HUES48 (cell line): ENCODE measurements around the gene ASS1.

Experiments used
- H3K27ac ChIP-seq: one replicate; pipeline ENCODE4 v1.7.0; 2013; ENCODE audit warnings: low read depth, low read length, inconsistent platforms
- H3K27me3 ChIP-seq: 2 replicates; pipeline ENCODE4 v1.6.1; 2013; ENCODE audit warnings: mild to moderate bottlenecking, low read length; ENCODE audit not compliant: control insufficient read depth, insufficient read depth
- H3K36me3 ChIP-seq: 2 replicates; pipeline ENCODE4 v1.6.1; 2013; ENCODE audit warnings: low read length; ENCODE audit not compliant: control insufficient read depth, insufficient read depth
- H3K4me1 ChIP-seq: 2 replicates; pipeline ENCODE4 v1.6.1; 2013; ENCODE audit warnings: mild to moderate bottlenecking, low read length; ENCODE audit not compliant: control insufficient read depth, insufficient read depth
- H3K4me3 ChIP-seq: 2 replicates; pipeline ENCODE4 v1.5.1; 2013; ENCODE audit warnings: mild to moderate bottlenecking, low read depth, low read length
- H3K9ac ChIP-seq: 2 replicates; pipeline ENCODE4 v1.6.1; 2013; ENCODE audit warnings: mild to moderate bottlenecking, low read depth, low read length, moderate library complexity
- H3K9me3 ChIP-seq: 2 replicates; pipeline ENCODE4 v1.6.1; 2013; ENCODE audit warnings: low read length; ENCODE audit not compliant: control insufficient read depth, insufficient read depth

The ASS1 gene

GRCh38 chr9:130419521-130420035, 25.2 kb upstream of the ASS1 start:
- H3K27ac ChIP-seq = no peak overlapping the region
- H3K9ac ChIP-seq = no peak overlapping the region
- no peaks in the 10 kb centered on the region for H3K36me3 ChIP-seq
- 0 out of 2 replicates have a peak, but pooled peaks cover 4% of the 10 kb centered on the region for H3K9me3 ChIP-seq
- peaks cover 8% of the 10 kb centered on the region for H3K4me1 ChIP-seq
- no peaks in the 10 kb centered on the region for H3K27me3 ChIP-seq
- H3K4me3 ChIP-seq = no peak overlapping the region

GRCh38 chr9:130421154-130421801, 23.5 kb upstream of the ASS1 start:
- H3K27ac ChIP-seq = peak overlapping the region; percentile 74

GRCh38 chr9:130421802-130422276, 22.9 kb upstream of the ASS1 start:
- no peaks in the 10 kb centered on the region for H3K36me3 ChIP-seq
- H3K27me3 ChIP-seq = no peaks in the 10 kb centered on the region
- H3K9me3 ChIP-seq = 0 out of 2 replicates have a peak, but pooled peaks cover 4% of the 10 kb centered on the region
- no peak overlapping the region for H3K4me3 ChIP-seq
- peak overlapping the region; percentile 74 for H3K27ac ChIP-seq
- H3K9ac ChIP-seq = no peak overlapping the region
- peaks cover 8% of the 10 kb centered on the region for H3K4me1 ChIP-seq

More at GRCh38 chr9:130421154-130421801, 23.5 kb upstream of the ASS1 start:
- no peak overlapping the region for H3K4me3 ChIP-seq
- no peaks in the 10 kb centered on the region for H3K27me3 ChIP-seq
- H3K4me1 ChIP-seq = peaks cover 8% of the 10 kb centered on the region
- H3K9ac ChIP-seq = no peak overlapping the region
- 0 out of 2 replicates have a peak, but pooled peaks cover 4% of the 10 kb centered on the region for H3K9me3 ChIP-seq
- H3K36me3 ChIP-seq = no peaks in the 10 kb centered on the region

GRCh38 chr9:130422546-130422945, 22.2 kb upstream of the ASS1 start:
- Histone ChIP-seq H3K9ac (no peak overlapping the region), H3K9me3 (0 out of 2 replicates have a peak, but pooled peaks cover 4% of the 10 kb centered on the region), H3K36me3 (no peaks in the 10 kb centered on the region), H3K4me3 (no peak overlapping the region), H3K27me3 (no peaks in the 10 kb centered on the region), H3K4me1 (peaks cover 8% of the 10 kb centered on the region), H3K27ac (no peak overlapping the region)

- Histone ChIP-seq H3K4me1 (peaks cover 8% of the 10 kb centered on the region), H3K9ac (no peak overlapping the region), H3K27me3 (no peaks in the 10 kb centered on the region), H3K9me3 (0 out of 2 replicates have a peak, but pooled peaks cover 4% of the 10 kb centered on the region), H3K27ac (no peak overlapping the region), H3K4me3 (no peak overlapping the region), H3K36me3 (no peaks in the 10 kb centered on the region)
These were observed 21.5 kb upstream of the ASS1 start for GRCh38 chr9:130423272-130423671.

- no peaks in the 10 kb centered on the region for H3K9me3 ChIP-seq
- H3K36me3 ChIP-seq = no peaks in the 10 kb centered on the region
- H3K4me3 ChIP-seq = no peak overlapping the region
- peaks cover 8% of the 10 kb centered on the region for H3K4me1 ChIP-seq
- H3K27me3 ChIP-seq = no peaks in the 10 kb centered on the region
- H3K9ac ChIP-seq = no peak overlapping the region
- H3K27ac ChIP-seq = no peak overlapping the region
These were observed 19.9 kb upstream of the ASS1 start for GRCh38 chr9:130424595-130425454.

- H3K36me3 ChIP-seq = no peaks in the 10 kb centered on the region
- no peaks in the 10 kb centered on the region for H3K27me3 ChIP-seq
- no peak overlapping the region for H3K9ac ChIP-seq
- peaks cover 8% of the 10 kb centered on the region for H3K4me1 ChIP-seq
- no peaks in the 10 kb centered on the region for H3K9me3 ChIP-seq
- H3K27ac ChIP-seq = no peak overlapping the region
- H3K4me3 ChIP-seq = no peak overlapping the region
These were observed 18.9 kb upstream of the ASS1 start for GRCh38 chr9:130425741-130426466.

GRCh38 chr9:130426467-130426773, 18.3 kb upstream of the ASS1 start:
- Histone ChIP-seq H3K4me3 (no peak overlapping the region), H3K36me3 (no peaks in the 10 kb centered on the region), H3K9me3 (no peaks in the 10 kb centered on the region), H3K4me1 (peaks cover 3% of the 10 kb centered on the region; the same call in 1 of the 2 replicates), H3K27me3 (no peaks in the 10 kb centered on the region), H3K9ac (no peak overlapping the region), H3K27ac (no peak overlapping the region)

- no peak overlapping the region for H3K9ac ChIP-seq
- H3K36me3 ChIP-seq = no peaks in the 10 kb centered on the region
- no peak overlapping the region for H3K4me3 ChIP-seq
- no peak overlapping the region for H3K27ac ChIP-seq
- H3K4me1 ChIP-seq = no peaks in the 10 kb centered on the region; the same call in 1 of the 2 replicates
- H3K9me3 ChIP-seq = no peaks in the 10 kb centered on the region
- peaks cover 4% of the 10 kb centered on the region; the same call in 1 of the 2 replicates for H3K27me3 ChIP-seq
These were observed 17.9 kb upstream of the ASS1 start for GRCh38 chr9:130426883-130427282.

GRCh38 chr9:130427326-130427725, 17.4 kb upstream of the ASS1 start:
- no peaks in the 10 kb centered on the region for H3K36me3 ChIP-seq
- no peaks in the 10 kb centered on the region; the same call in 1 of the 2 replicates for H3K4me1 ChIP-seq
- H3K27ac ChIP-seq = no peak overlapping the region
- no peaks in the 10 kb centered on the region for H3K9me3 ChIP-seq
- no peak overlapping the region for H3K9ac ChIP-seq
- H3K4me3 ChIP-seq = no peak overlapping the region
- H3K27me3 ChIP-seq = peaks cover 8% of the 10 kb centered on the region
